Astrocyte of the cerebellum (primary cell): ENCODE measurements around the gene CPXM1.
A peak's percentile ranks its signal among the peaks of the same experiment; 100 is the strongest.

Experiments used
- DNase-seq: peaks from one replicate; pipeline ENCODE4 v3.0.0-alpha.2; 2011; ENCODE audit warnings: low read depth
- H3K4me3 ChIP-seq: 2 replicates; pipeline ENCODE4 v1.5.1; 2011; ENCODE audit warnings: mild to moderate bottlenecking, low read depth, low read length, moderate library complexity
- CTCF ChIP-seq: IDR thresholded peaks from 2 replicates; pipeline ENCODE4 v1.5.1; 2012; ENCODE audit warnings: low read length, low read depth, moderate library complexity, mild to moderate bottlenecking; ENCODE audit errors: missing control alignments
- in situ Hi-C: cut with HindIII; loops from 2 replicates; pipeline ENCODE4 v1.10.0; 2017; ENCODE audit warnings: low sequenced_read_pairs

Gene CPXM1

GRCh38 chr20:2760297-2760951, 40.0 kb downstream of the CPXM1 start:
- TF ChIP-seq CTCF: no peak
- no peak overlapping the region for H3K4me3 ChIP-seq
- in situ Hi-C loops: no loop called here
- no peak for DNase-seq

DNA sequence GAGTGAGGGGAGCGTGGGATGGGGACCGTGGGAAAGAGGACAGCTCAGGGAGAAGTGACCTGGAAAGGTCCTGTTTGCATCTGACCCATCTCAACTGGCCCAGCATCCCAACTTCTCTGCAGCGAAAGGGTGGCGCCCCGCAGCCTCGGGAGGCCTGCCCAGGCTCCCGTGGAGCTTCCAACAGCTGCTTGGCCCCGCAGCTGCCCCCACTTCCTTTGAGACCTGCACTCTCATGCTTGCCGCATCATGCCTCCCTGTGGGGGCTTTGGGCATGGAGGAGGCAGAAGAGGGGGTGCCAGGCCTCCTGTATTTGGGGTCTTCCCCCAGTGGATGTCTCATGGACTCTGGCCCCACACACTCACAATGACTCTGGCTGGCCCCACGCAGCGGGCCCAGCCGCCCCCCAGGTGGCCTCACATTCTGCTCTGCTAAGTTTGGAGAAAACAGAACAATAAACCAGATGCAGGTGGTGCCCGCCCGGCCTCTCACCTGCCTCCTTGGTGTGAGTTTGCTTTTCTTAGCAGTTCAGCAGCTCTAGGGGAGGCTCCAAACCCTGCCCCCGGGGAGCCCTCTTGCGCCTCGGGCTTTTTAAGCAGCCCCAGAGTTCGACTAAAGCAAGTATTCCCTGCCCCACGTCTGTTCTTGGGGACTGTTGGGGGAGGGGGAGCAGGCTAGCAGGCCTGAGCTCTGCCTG, 40.7 kb downstream of the CPXM1 start:
- H3K4me3 ChIP-seq: no peak overlapping the region
- in situ Hi-C loops: no loop called here
- DNase-seq: no peak
- no peak for TF ChIP-seq CTCF

GRCh38 chr20:2759143-2759542, 41.3 kb downstream of the CPXM1 start:
- DNase-seq: no peak
- in situ Hi-C loops: no loop called here
- no peak overlapping the region for H3K4me3 ChIP-seq
- TF ChIP-seq CTCF: no peak

DNA sequence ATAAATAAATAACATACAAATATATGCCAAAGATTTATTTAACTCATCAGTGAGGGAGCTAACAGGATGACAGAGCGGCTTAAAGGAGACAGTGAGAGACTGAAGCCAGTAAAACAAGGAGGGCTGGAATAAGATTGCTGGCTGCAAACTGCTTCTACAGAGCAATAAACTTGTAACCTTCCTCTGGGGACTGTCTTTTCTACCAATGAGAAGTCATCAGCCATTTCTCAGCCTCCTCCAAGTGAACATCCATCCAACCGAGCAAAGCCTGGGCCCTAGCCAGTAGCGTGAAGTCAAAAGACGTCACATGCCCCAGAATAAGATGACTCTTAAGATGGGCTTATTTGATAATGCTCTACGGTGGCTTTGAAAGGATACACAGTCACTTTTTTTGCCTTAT, 42.5 kb downstream of the CPXM1 start:
- in situ Hi-C loops: no loop called here
- no peak overlapping the region for H3K4me3 ChIP-seq
- DNase-seq: no peak
- TF ChIP-seq CTCF: no peak

- DNase-seq: no peak
- in situ Hi-C loops: no loop called here
- no peak for TF ChIP-seq CTCF
- H3K4me3 ChIP-seq: no peak overlapping the region
These were observed 43.4 kb downstream of the CPXM1 start for GRCh38 chr20:2757001-2757400.

- TF ChIP-seq CTCF: peak; percentile 92
- in situ Hi-C loops: no loop called here
- H3K4me3 ChIP-seq: no peak overlapping the region
- peak; percentile 27 for DNase-seq
These were observed 44.3 kb downstream of the CPXM1 start for GRCh38 chr20:2756056-2756611.
